PFSK-1 (cell line): ENCODE data around the gene RAD51AP1.

Source experiments
- FOXP2 ChIP-seq: optimal IDR thresholded peaks from 2 replicates; pipeline ENCODE3; 2011; ENCODE audit warnings: borderline replicate concordance, control low read depth, inconsistent platforms; ENCODE audit not compliant: insufficient read depth; ENCODE audit errors: extremely low read length, extremely low read depth
- POLR2AphosphoS5 ChIP-seq: IDR thresholded peaks from 2 replicates; pipeline ENCODE4 v1.6.1; 2012; ENCODE audit warnings: low read depth, mild to moderate bottlenecking, control low read depth, low read length, moderate library complexity
- REST ChIP-seq, 2 experiments: IDR thresholded peaks; 2 replicates each; pipeline versions ENCODE4 v1.6.1 to v1.8.0; 2011 to 2012; ENCODE audit warnings: low read depth in 2 of 2, low read length in 2 of 2, control low read depth in 1 of 2, inconsistent platforms in 1 of 2, mild to moderate bottlenecking in 1 of 2, moderate library complexity in 1 of 2; ENCODE audit not compliant: insufficient read depth in 1 of 2
- SIN3A ChIP-seq: IDR thresholded peaks from 2 replicates; pipeline ENCODE4 v1.6.1; 2012; ENCODE audit warnings: mild to moderate bottlenecking, low read length, moderate library complexity, borderline replicate concordance; ENCODE audit not compliant: insufficient read depth
- TAF1 ChIP-seq: IDR thresholded peaks from 2 replicates; pipeline ENCODE4 v1.6.1; 2012; ENCODE audit warnings: low read length, control low read depth, borderline replicate concordance; ENCODE audit not compliant: insufficient read depth

The RAD51AP1 gene

GRCh38 chr12:4518106-4518728 is 20.5 kb upstream of the RAD51AP1 start:
- TF ChIP-seq REST (IDR thresholded peaks at IDR 0.05; ENCODE audit: insufficient read depth in 1 of 2, low read depth in 2 of 2, low read length in 2 of 2): no peak
- TF ChIP-seq FOXP2: no peak
- TF ChIP-seq SIN3A: no peak
- no peak for TF ChIP-seq TAF1
- TF ChIP-seq POLR2AphosphoS5: no peak

- TF ChIP-seq SIN3A: no peak
- no peak for TF ChIP-seq TAF1
- no peak for TF ChIP-seq FOXP2
- TF ChIP-seq POLR2AphosphoS5: no peak
- TF ChIP-seq REST (IDR thresholded peaks at IDR 0.05; ENCODE audit: insufficient read depth in 1 of 2, low read depth in 2 of 2, low read length in 2 of 2): no peak
Measured at GRCh38 chr12:4526923-4527546, 11.7 kb upstream of the RAD51AP1 start.

GRCh38 chr12:4530160-4530559 is 8.5 kb upstream of the RAD51AP1 start:
- TF ChIP-seq POLR2AphosphoS5 (no peak), FOXP2 (no peak), TAF1 (no peak), SIN3A (no peak), REST (IDR thresholded peaks at IDR 0.05; ENCODE audit: insufficient read depth in 1 of 2, low read depth in 2 of 2, low read length in 2 of 2) (no peak)

- TF ChIP-seq FOXP2: no peak
- no peak for TF ChIP-seq REST (IDR thresholded peaks at IDR 0.05; ENCODE audit: insufficient read depth in 1 of 2, low read depth in 2 of 2, low read length in 2 of 2)
- no peak for TF ChIP-seq SIN3A
- TF ChIP-seq POLR2AphosphoS5: no peak
- TF ChIP-seq TAF1: no peak
Measured at GRCh38 chr12:4530982-4531586, 7.6 kb upstream of the RAD51AP1 start.

- TF ChIP-seq TAF1: no peak
- TF ChIP-seq REST (IDR thresholded peaks at IDR 0.05; ENCODE audit: insufficient read depth in 1 of 2, low read depth in 2 of 2, low read length in 2 of 2): no peak
- no peak for TF ChIP-seq POLR2AphosphoS5
- TF ChIP-seq FOXP2: no peak
- TF ChIP-seq SIN3A: no peak
Measured at GRCh38 chr12:4535092-4535491, 3.6 kb upstream of the RAD51AP1 start.
